Measurements from ENCODE around the gene FAR2. TPM values are rescaled to one million over a fixed set of nuclear protein-coding genes. Genes with fewer than 3 reads are reported as not detected.

The FAR2 gene
- total and polyA plus RNA-seq, 2 experiments from 2014 or later = 18.7 to 22.6 TPM

DNA sequence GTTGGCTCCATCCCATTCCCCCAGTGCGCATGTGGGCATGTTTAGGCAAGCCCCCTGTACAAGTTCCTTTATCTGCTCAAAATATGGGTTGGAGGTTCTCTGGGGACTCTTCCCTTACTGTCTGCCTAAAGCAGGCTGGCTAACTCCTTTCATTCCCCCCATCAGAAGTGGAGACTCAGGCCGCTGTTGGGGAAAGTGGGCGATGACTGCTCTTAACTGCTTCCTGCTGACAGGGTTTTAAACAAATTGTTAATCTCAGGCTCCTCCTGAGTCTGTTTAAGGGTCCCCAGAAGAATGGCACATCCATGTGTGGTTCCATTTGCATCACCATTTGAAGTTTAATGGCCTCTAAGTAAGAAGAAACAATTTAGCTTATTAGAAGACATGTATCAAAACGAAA is 15.4 kb upstream of the FAR2 start:
- no peak overlapping the region for H3K27ac Mint-ChIP-seq
- peaks cover 16% of the 10 kb centered on the region for H3K36me3 Mint-ChIP-seq (ENCODE audit: low read depth)
- peaks cover 16% of the 10 kb centered on the region for H3K4me1 ChIP-seq (ENCODE audit: insufficient read depth)
- H3K4me1 Mint-ChIP-seq = peaks cover 9% of the 10 kb centered on the region; the same call in 2 of the 3 replicates
- H2AFZ ChIP-seq = peak overlapping the region; percentile 58; the same call in 1 of the 2 replicates
- H3F3A ChIP-seq (replicated peaks; ENCODE audit: low read depth) = no peaks in the 10 kb centered on the region
- TF ChIP-seq EZH2 (IDR thresholded peaks at IDR 0.05; ENCODE audit: low read depth, unreplicated experiment) (no peak), POLR2AphosphoS5 (IDR thresholded peaks at IDR 0.05; ENCODE audit: low read depth) (no peak), CTCF (conservative IDR thresholded peaks at IDR 0.05; ENCODE audit: low read depth in 2 of 2) (no peak), ETS1 (IDR thresholded peaks at IDR 0.05) (no peak), ZNF462 (CRISPR knock-in tag; IDR thresholded peaks at IDR 0.05) (no peak), ZNF331 (CRISPR knock-in tag; IDR thresholded peaks at IDR 0.05; ENCODE audit: low read depth) (no peak), EZH2phosphoT487 (IDR thresholded peaks at IDR 0.05; ENCODE audit: unreplicated experiment) (no peak), NANOG (IDR thresholded peaks at IDR 0.05; ENCODE audit: borderline replicate concordance) (no peak), ZNF114 (CRISPR knock-in tag; IDR thresholded peaks at IDR 0.05) (no peak), CREB1 (CRISPR knock-in tag; IDR thresholded peaks at IDR 0.05; ENCODE audit: low read depth) (no peak), STAT1 (IDR thresholded peaks at IDR 0.05; ENCODE audit: unreplicated experiment) (no peak)
- TF ChIP-seq, protein P1, sequence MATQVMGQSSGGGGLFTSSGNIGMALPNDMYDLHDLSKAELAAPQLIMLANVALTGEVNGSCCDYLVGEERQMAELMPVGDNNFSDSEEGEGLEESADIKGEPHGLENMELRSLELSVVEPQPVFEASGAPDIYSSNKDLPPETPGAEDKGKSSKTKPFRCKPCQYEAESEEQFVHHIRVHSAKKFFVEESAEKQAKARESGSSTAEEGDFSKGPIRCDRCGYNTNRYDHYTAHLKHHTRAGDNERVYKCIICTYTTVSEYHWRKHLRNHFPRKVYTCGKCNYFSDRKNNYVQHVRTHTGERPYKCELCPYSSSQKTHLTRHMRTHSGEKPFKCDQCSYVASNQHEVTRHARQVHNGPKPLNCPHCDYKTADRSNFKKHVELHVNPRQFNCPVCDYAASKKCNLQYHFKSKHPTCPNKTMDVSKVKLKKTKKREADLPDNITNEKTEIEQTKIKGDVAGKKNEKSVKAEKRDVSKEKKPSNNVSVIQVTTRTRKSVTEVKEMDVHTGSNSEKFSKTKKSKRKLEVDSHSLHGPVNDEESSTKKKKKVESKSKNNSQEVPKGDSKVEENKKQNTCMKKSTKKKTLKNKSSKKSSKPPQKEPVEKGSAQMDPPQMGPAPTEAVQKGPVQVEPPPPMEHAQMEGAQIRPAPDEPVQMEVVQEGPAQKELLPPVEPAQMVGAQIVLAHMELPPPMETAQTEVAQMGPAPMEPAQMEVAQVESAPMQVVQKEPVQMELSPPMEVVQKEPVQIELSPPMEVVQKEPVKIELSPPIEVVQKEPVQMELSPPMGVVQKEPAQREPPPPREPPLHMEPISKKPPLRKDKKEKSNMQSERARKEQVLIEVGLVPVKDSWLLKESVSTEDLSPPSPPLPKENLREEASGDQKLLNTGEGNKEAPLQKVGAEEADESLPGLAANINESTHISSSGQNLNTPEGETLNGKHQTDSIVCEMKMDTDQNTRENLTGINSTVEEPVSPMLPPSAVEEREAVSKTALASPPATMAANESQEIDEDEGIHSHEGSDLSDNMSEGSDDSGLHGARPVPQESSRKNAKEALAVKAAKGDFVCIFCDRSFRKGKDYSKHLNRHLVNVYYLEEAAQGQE (IDR thresholded peaks at IDR 0.05; ENCODE audit: unreplicated experiment) = no peak
- H3K27me3 ChIP-seq (ENCODE audit: insufficient read depth) = no peaks in the 10 kb centered on the region
- H3K4me3 ChIP-seq = no peak overlapping the region
- no peak overlapping the region for H3K4me3 Mint-ChIP-seq
- no peaks in the 10 kb centered on the region for H3K79me2 ChIP-seq (replicated peaks; ENCODE audit: insufficient read depth)
- peak overlapping the region; percentile 52; the same call in 1 of the 2 replicates for H3K27ac ChIP-seq (ENCODE audit: low read depth)
- H3K9me3 Mint-ChIP-seq = peaks cover 24% of the 10 kb centered on the region
- DNase-seq (ENCODE audit: low spot score) (no peak), ATAC-seq (no peak)
- no peaks in the 10 kb centered on the region for H3K36me3 ChIP-seq (ENCODE audit: insufficient read depth)
- H3K4me2 ChIP-seq = no peak overlapping the region
- H3K9me2 ChIP-seq (ENCODE audit: insufficient read depth) = peaks cover 16% of the 10 kb centered on the region; the same call in 1 of the 2 replicates
- H3K27me3 Mint-ChIP-seq (ENCODE audit: insufficient read depth, low read depth, poor library complexity) = peaks cover 10% of the 10 kb centered on the region
- H4K20me1 ChIP-seq (replicated peaks; ENCODE audit: insufficient read depth) = no peaks in the 10 kb centered on the region

All from GM23338 (cell line).